GM19240 (cell line): Measurements from ENCODE around the gene FPR2.

Experiments used
- DNase-seq: peaks from one replicate; pipeline ENCODE4 v3.0.0; 2011; ENCODE audit warnings: low spot score; ENCODE audit not compliant: insufficient read length

The FPR2 gene

GRCh38 chr19:51781999-51782398, 21.0 kb downstream of the FPR2 start:
- DNase-seq, result no peak

DNA sequence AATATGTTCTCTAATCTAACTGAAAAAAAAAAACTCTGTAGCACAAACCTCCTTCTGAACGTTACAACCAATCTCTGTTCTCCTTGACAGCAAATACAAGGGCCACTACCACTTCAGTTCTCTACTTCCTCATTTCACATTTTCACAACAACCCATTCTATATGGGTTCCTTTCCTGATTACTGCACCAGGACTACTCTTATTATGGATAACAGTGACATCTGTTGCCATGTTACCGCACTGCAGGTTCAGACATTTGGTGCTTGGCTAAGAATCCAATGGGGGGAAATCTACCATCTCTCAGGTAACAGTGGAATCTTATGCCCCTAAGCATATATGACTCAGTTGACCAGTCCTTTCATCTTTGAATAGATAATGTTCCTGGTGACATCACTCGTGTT, 22.4 kb downstream of the FPR2 start:
- no peak for DNase-seq

DNA sequence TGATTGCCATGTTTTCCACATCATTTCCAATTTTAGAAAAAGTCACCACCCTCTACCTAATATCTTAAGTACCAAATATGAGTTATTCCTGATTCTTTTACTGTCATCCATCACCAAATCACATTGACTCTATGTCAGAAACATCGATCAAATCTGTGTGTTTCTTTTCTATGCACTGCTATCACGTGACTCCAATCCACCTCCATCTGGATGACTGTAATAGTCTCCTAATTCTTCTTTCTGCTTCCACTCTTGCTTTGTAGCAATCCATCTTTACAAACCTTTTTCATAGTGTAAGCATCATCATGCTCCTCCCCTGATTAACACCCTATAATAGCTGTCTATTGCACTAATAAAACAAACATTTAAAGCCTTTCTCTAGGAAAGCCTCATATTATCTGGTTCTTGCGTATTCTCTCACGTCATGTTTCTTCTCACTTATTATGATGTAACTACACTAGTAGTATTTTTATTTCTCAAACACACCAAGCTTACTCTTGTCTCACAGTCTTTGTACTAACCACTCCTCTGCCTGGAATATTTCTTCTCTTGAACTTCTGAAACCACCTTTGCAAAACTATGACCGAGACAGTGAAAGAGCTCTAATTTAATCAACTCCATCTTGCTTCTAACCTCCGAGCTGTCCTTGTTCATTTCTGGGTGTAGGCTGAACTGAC, 23.3 kb downstream of the FPR2 start:
- DNase-seq, result no peak

- no peak for DNase-seq
These were observed 24.1 kb downstream of the FPR2 start for GRCh38 chr19:51784922-51785690.

- no peak for DNase-seq
These were observed 25.9 kb downstream of the FPR2 start for GRCh38 chr19:51786646-51787494.

GRCh38 chr19:51788029-51788428, 27.0 kb downstream of the FPR2 start:
- no peak for DNase-seq

DNA sequence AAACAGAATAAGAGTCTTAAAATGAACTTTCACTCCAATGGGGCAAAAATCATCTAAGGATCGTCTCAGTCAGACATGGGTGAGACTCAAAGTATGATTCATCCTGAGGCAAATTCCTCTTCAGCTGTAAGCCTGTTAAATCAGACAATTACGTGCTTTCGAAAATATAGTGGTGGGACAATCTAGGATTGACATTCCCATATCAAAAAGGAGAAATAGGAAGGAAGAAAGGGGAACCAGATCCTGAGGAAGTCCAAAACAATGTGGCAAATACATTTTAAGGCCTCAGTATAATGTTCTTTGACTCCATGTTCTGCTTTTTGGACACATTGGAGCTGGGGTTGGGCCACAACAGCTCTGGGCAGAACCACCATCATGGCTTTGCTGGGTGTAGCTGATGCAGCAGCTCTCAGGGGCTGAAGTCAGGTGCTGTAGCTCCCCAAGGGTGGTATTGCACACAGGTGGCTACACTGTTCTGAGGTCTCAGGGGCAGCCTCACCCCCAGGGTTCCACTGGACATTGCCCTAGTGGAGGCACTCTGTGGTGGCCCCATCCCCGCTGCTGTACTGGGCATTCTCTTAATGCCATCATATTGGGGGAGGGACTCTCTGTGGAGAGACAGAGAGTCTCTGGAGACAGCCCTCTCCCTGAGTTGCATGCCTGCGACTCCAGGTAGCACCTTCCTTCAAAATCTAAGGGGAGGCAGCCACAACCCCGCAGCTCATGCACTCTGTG, 28.2 kb downstream of the FPR2 start:
- DNase-seq, result no peak

GRCh38 chr19:51792932-51793331, 32.0 kb downstream of the FPR2 start:
- DNase-seq, result no peak

DNA sequence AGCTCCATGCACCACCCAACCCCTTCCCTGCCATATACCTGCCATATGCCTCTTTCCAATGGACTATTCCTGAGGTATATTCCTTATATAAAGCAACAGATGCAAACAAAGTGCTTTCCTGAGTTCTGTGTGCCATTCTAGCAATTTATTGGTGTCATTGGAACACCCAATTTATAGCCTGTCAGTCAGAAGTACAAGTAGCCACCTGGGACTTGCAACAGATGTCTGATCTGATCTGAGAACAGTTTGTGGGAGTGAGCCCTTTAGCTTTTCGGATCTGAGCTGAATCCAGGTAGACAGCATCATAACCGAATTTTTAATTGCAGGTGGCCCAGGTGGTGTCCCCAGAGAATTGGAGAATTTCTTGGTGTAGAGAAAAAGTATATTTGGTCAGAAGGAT, 33.0 kb downstream of the FPR2 start:
- no peak for DNase-seq

DNA sequence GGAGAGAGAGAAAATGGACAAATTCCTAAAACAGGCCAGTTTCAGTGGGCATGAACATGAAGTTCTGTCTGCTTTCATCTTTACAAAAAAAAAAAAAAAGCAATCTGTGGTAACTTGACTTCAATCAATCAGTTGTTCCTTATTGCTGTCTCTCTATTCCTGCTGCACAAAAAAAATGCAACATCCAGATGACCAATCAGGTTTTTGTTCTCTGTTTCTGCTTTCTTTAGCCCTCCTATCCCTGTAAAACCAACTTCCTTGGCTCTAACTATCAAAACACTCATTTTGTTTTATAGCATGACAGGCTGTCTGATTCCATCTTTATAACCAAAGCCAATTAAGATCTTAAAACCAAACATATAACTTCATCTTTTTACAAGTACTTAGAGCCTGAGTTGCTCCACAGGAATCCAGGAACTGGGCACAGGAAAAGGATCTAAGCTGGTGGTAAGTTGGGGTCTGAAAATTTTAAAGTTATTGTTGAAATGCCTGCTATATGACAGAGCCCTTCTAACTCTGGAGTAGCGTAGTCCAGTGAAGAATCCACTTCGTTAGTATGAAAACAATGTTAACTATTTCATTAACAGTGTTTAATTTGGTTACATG, 34.0 kb downstream of the FPR2 start, which contains the start of gene FPR3:
Gene FPR3 (plus strand): TSS at position 273 of the 606 bp plus-strand sequence. CDS start 28,592 bp downstream, outside the sequence.
- no peak for DNase-seq

- DNase-seq, result no peak
These were observed 35.3 kb downstream of the FPR2 start for GRCh38 chr19:51796195-51796679.

- DNase-seq, result no peak
These were observed 36.5 kb downstream of the FPR2 start for GRCh38 chr19:51797480-51797879.

- DNase-seq, result no peak
These were observed 37.1 kb downstream of the FPR2 start for GRCh38 chr19:51798062-51798461.

- no peak for DNase-seq
These were observed 38.2 kb downstream of the FPR2 start for GRCh38 chr19:51799034-51799773.

- no peak for DNase-seq
These were observed 38.9 kb downstream of the FPR2 start for GRCh38 chr19:51799774-51800472.

GRCh38 chr19:51800473-51801244, 39.7 kb downstream of the FPR2 start:
- no peak for DNase-seq

DNA sequence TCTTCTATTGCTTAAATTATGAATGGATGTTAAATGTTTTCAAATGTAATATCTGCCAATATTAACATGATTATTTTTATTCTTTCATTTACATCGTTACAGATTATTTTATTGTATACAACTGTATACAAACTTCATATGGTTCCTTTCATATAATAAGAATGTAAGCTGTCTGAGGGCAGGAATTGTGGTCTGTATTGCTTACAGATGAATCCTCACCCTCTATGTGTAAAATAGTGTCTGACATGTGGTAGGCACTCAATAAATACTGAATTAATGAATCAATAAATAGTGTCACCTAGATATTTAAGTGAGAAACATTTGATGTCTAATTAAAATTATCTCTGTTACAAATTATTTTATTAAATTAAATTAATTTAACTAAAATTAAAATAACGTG, 41.8 kb downstream of the FPR2 start:
- DNase-seq, result no peak

- DNase-seq, result no peak
These were observed 42.5 kb downstream of the FPR2 start for GRCh38 chr19:51803519-51803918.

GRCh38 chr19:51803967-51804366, 43.0 kb downstream of the FPR2 start:
- DNase-seq, result no peak
